Ovary (tissue), 9 donors: ENCODE measurements around the gene TMEM14C. TPM values are rescaled to one million over a fixed set of nuclear protein-coding genes. Genes with fewer than 3 reads are reported as not detected.

Source experiments
- DNase-seq, 5 donors: peaks; one replicate each; pipeline ENCODE4 v3.0.0-alpha.2; 2019 to 2020
- H3K27ac ChIP-seq, 2 donors: fragments of 200-600 bp; one replicate each; pipeline versions ENCODE4 v1.5.1 to v1.8.0; 2019 to 2022
- H3K27me3 ChIP-seq: fragments of 200-600 bp; one replicate; pipeline ENCODE4 v1.8.0; 2022
- H3K36me3 ChIP-seq: fragments of 200-600 bp; sonication (generic); one replicate; pipeline ENCODE4 v1.5.1; 2019
- H3K4me1 ChIP-seq: one replicate; pipeline ENCODE4 v1.8.1; 2013; ENCODE audit warnings: mild to moderate bottlenecking, moderate library complexity; ENCODE audit not compliant: insufficient read depth
- H3K4me3 ChIP-seq: fragments of 200-600 bp; sonication (generic); one replicate; pipeline ENCODE4 v1.5.1; 2017
- H3K9me3 ChIP-seq, 2 donors: fragments of 200-600 bp in 1 of 2; sonication (generic) in 1 of 2; one replicate each; pipeline versions ENCODE4 v1.5.1 to v1.8.1; 2013 to 2019; ENCODE audit warnings: mild to moderate bottlenecking in 1 of 2, moderate library complexity in 1 of 2
- CTCF ChIP-seq, 3 donors: fragments of 450-650 bp in 2 of 3; fragments of 200-600 bp in 1 of 3; IDR thresholded peaks; one replicate each; pipeline versions ENCODE4 v1.5.1 to v1.8.0; 2016 to 2022; ENCODE audit warnings: antibody characterized with exemption in 3 of 3, mild to moderate bottlenecking in 1 of 3
- EP300 ChIP-seq: sonication (generic); formaldehyde crosslinking; IDR thresholded peaks from one replicate; pipeline ENCODE4 v1.6.1; 2017; ENCODE audit warnings: antibody characterized with exemption
- POLR2A ChIP-seq: fragments of 450-650 bp; IDR thresholded peaks from one replicate; pipeline ENCODE4 v1.6.1; 2017; ENCODE audit warnings: antibody characterized with exemption, mild to moderate bottlenecking, moderate library complexity
- WGBS, 3 donors: extraction: QIAGEN DNeasy Blood & Tissue Kit in 1 of 3; methylation state at CpG; one replicate each; pipeline versions ENCODE4 v1.1.5 to v1.1.7; 2013 to 2017; 5-methylcytosine and 5-hydroxymethylcytosine counted together
- intact Hi-C, 4 donors: fragments of 100-400 bp; cut with DNase I; formaldehyde crosslinking; loops; one replicate each; pipeline versions ENCODE4 v1.11.0 to v1.15.1; 2022 to 2023
- polyA plus RNA-seq, 2 donors: library from polyadenylated mRNA; stranded (reverse); fragments of 200-250 nt in 1 of 2; fragments of 350-450 nt in 1 of 2; fragmentation: Illumina TruSeq in 1 of 2; extraction: RNeasy Lipid Tissue Mini Kit (QIAGEN cat#74804) in 1 of 2; gene quantifications; one replicate each; pipeline ENCODE4 v1.2.3, GENCODE V29; 2013 to 2014
- total RNA-seq, 7 donors: library from RNA; depleted of rRNA in 2 of 7; stranded (reverse); fragments of >200 nt in 2 of 7; fragmentation: NEBNext Ultra II Directional in 3 of 7; extraction: Animal tissue kit (Norgen Biotek cat#: 25700) in 3 of 7; gene quantifications; one replicate each; pipeline versions ENCODE4 v1.1.0 to v1.2.4, GENCODE V29; 2016 to 2023
- donor health status: DM: no; HTN: no; CAD: no; lungs with moderate emphysema.
- donor health status: DM: no; HTN: no; CAD: no.
- donor health status: Bipolar disorder and iron deficiency.
- donor health status: DM: yes; HTN: yes; CAD: no.
- donor health status: DM: no; HTN: no; CAD: no.
- donor health status: DM: yes; HTN: yes; CAD: no.

The TMEM14C gene
- total and polyA plus RNA-seq, 9 donors = 92.8 to 207 (median 101) TPM

GRCh38 chr6:10681795-10682194 is 41.1 kb upstream of the TMEM14C start:
- Histone ChIP-seq H3K9me3 (no peaks in the 10 kb centered on the region), H3K27me3 (no peaks in the 10 kb centered on the region), H3K4me3 (no peak overlapping the region), H3K27ac (no peak overlapping the region), H3K36me3 (no peaks in the 10 kb centered on the region), H3K4me1 (no peaks in the 10 kb centered on the region)
- TF ChIP-seq POLR2A (no peak), CTCF (IDR thresholded peaks at IDR 0.05) (no peak), EP300 (no peak)
- DNase-seq = no peak
- 7 to 19% (median 16%) methylated on average over 3 of the region's 3 CpGs for WGBS, 3 donors
- intact Hi-C loops = no loop called here

GRCh38 chr6:10682355-10682988 is 40.4 kb upstream of the TMEM14C start:
- Histone ChIP-seq H3K36me3 (no peaks in the 10 kb centered on the region), H3K27ac (no peak overlapping the region), H3K4me3 (no peak overlapping the region), H3K27me3 (no peaks in the 10 kb centered on the region), H3K9me3 (no peaks in the 10 kb centered on the region), H3K4me1 (no peaks in the 10 kb centered on the region)
- intact Hi-C loops = no loop called here
- no peak for TF ChIP-seq EP300
- no peak for TF ChIP-seq POLR2A
- no peak for TF ChIP-seq CTCF (IDR thresholded peaks at IDR 0.05)
- no peak for DNase-seq

- no peak for TF ChIP-seq POLR2A
- no peak for TF ChIP-seq EP300
- TF ChIP-seq CTCF (IDR thresholded peaks at IDR 0.05) = no peak
- no peak for DNase-seq
- no peaks in the 10 kb centered on the region for H3K36me3 ChIP-seq
- no peak overlapping the region for H3K4me3 ChIP-seq
- 56 to 69% (median 64%) methylated on average over 5 of the region's 5 CpGs for WGBS, 3 donors
- H3K27me3 ChIP-seq = no peaks in the 10 kb centered on the region
- intact Hi-C loops = no loop called here
- no peaks in the 10 kb centered on the region for H3K9me3 ChIP-seq
- no peak overlapping the region for H3K27ac ChIP-seq
- H3K4me1 ChIP-seq = no peaks in the 10 kb centered on the region
These were observed 38.3 kb upstream of the TMEM14C start for GRCh38 chr6:10684618-10685017.

- WGBS, 3 donors = 69 to 81% (median 77%) methylated on average over 3 of the region's 3 CpGs
These were observed 37.6 kb upstream of the TMEM14C start for GRCh38 chr6:10685092-10685915.

More at GRCh38 chr6:10685092-10685915, 37.6 kb upstream of the TMEM14C start:
- TF ChIP-seq EP300 (no peak), POLR2A (no peak), CTCF (IDR thresholded peaks at IDR 0.05) (no peak)
- Histone ChIP-seq H3K9me3 (no peaks in the 10 kb centered on the region), H3K4me1 (no peaks in the 10 kb centered on the region), H3K27me3 (no peaks in the 10 kb centered on the region), H3K36me3 (no peaks in the 10 kb centered on the region), H3K4me3 (no peak overlapping the region), H3K27ac (no peak overlapping the region)
- intact Hi-C loops = no loop called here
- DNase-seq = no peak
